Measurements from ENCODE around the gene UCP2. TPM values are rescaled to one million over a fixed set of nuclear protein-coding genes. Genes with fewer than 3 reads are reported as not detected.
"Not testable (repeated sequence)": the region's sequence is repeated elsewhere in the genome, so short reads cannot be mapped to it uniquely, and the experiment has no call there.

The UCP2 gene
- total RNA-seq, 1 donor from 2014 or later = 15.3 TPM

GRCh38 chr11:73996161-73996747, 13.6 kb upstream of the UCP2 start:
- no peak for DNase-seq (ENCODE audit: extremely low read depth, low read depth, low spot score)

- DNase-seq (ENCODE audit: extremely low read depth, low read depth, low spot score) = no peak
Measured at GRCh38 chr11:73995731-73996130, 13.1 kb upstream of the UCP2 start.

GRCh38 chr11:73995247-73995646, 12.6 kb upstream of the UCP2 start:
- DNase-seq (ENCODE audit: extremely low read depth, low read depth, low spot score) = no peak

- DNase-seq (ENCODE audit: extremely low read depth, low read depth, low spot score) = no peak
Measured at GRCh38 chr11:73991471-73992006, 8.9 kb upstream of the UCP2 start.

GRCh38 chr11:73990730-73991129, 8.1 kb upstream of the UCP2 start:
- DNase-seq (ENCODE audit: extremely low read depth, low read depth, low spot score) = no peak

GRCh38 chr11:73989156-73989555, 6.5 kb upstream of the UCP2 start:
- no peak for DNase-seq (ENCODE audit: extremely low read depth, low read depth, low spot score)

GRCh38 chr11:73988227-73988626, 5.6 kb upstream of the UCP2 start:
- DNase-seq (ENCODE audit: extremely low read depth, low read depth, low spot score) = no peak

- DNase-seq (ENCODE audit: extremely low read depth, low read depth, low spot score) = not testable (repeated sequence)
Measured at GRCh38 chr11:73985661-73986060, 3.0 kb upstream of the UCP2 start.

- no peak for DNase-seq (ENCODE audit: extremely low read depth, low read depth, low spot score)
Measured at GRCh38 chr11:73983741-73984538, 1.3 kb upstream of the UCP2 start.

GRCh38 chr11:73982990-73983740, 522 bp upstream of the UCP2 start:
- no peak for DNase-seq (ENCODE audit: extremely low read depth, low read depth, low spot score)

GRCh38 chr11:73981051-73981805, 1.4 kb downstream of the UCP2 start:
- DNase-seq (ENCODE audit: extremely low read depth, low read depth, low spot score) = no peak

GRCh38 chr11:73980001-73980961, 2.4 kb downstream of the UCP2 start:
- no peak for DNase-seq (ENCODE audit: extremely low read depth, low read depth, low spot score)

- DNase-seq (ENCODE audit: extremely low read depth, low read depth, low spot score) = no peak
Measured at GRCh38 chr11:73978576-73979086, 4.0 kb downstream of the UCP2 start.

- no peak for DNase-seq (ENCODE audit: extremely low read depth, low read depth, low spot score)
Measured at GRCh38 chr11:73977856-73978519, 4.7 kb downstream of the UCP2 start.

GRCh38 chr11:73976451-73977151, 6.0 kb downstream of the UCP2 start:
- no peak for DNase-seq (ENCODE audit: extremely low read depth, low read depth, low spot score)

- no peak for DNase-seq (ENCODE audit: extremely low read depth, low read depth, low spot score)
Measured at GRCh38 chr11:73975479-73975757, 7.2 kb downstream of the UCP2 start.

GRCh38 chr11:73974604-73975478, 7.8 kb downstream of the UCP2 start:
- no peak for DNase-seq (ENCODE audit: extremely low read depth, low read depth, low spot score)
